Karpas-422 (cell line): ENCODE results near the gene RNF150. TPM values are rescaled to one million over a fixed set of nuclear protein-coding genes. Genes with fewer than 3 reads are reported as not detected.

Experiments used
- DNase-seq: peaks from one replicate; pipeline ENCODE4 v3.0.0-alpha.2; 2015
- H2AFZ ChIP-seq: fragments of 200-600 bp; sonication (generic); 2 replicates; pipeline ENCODE4 v1.6.1; 2014; ENCODE audit warnings: antibody characterized with exemption, low read length, mixed read lengths
- H3K27ac ChIP-seq: fragments of 200-600 bp; sonication (generic); 2 replicates; pipeline ENCODE4 v1.5.1; 2014; ENCODE audit warnings: mild to moderate bottlenecking, low read length, moderate library complexity
- H3K27me3 ChIP-seq: fragments of 200-600 bp; sonication (generic); 2 replicates; pipeline ENCODE4 v1.6.1; 2014; ENCODE audit warnings: low read length, mixed read lengths
- H3K36me3 ChIP-seq: fragments of 200-600 bp; sonication (generic); 2 replicates; pipeline ENCODE4 v1.6.1; 2014; ENCODE audit warnings: low read length, mixed read lengths; ENCODE audit not compliant: insufficient read depth
- H3K4me1 ChIP-seq: fragments of 200-600 bp; sonication (generic); 2 replicates; pipeline ENCODE4 v1.6.1; 2014; ENCODE audit warnings: mild to moderate bottlenecking, low read length, mixed read lengths
- H3K4me2 ChIP-seq: fragments of 200-600 bp; sonication (generic); 2 replicates; pipeline ENCODE4 v1.6.1; 2014; ENCODE audit warnings: low read length, low read depth, mild to moderate bottlenecking; ENCODE audit not compliant: poor library complexity, severe bottlenecking
- H3K4me3 ChIP-seq: fragments of 200-600 bp; sonication (generic); 2 replicates; pipeline ENCODE4 v1.5.1; 2014; ENCODE audit warnings: mild to moderate bottlenecking, antibody characterized with exemption, low read length, mixed read lengths
- H3K79me2 ChIP-seq: fragments of 200-600 bp; sonication (generic); 2 replicates; pipeline ENCODE4 v1.6.1; 2014; ENCODE audit warnings: mild to moderate bottlenecking, low read length, mixed read lengths
- H3K9ac ChIP-seq: fragments of 200-600 bp; sonication (generic); 2 replicates; pipeline ENCODE4 v1.6.0; 2014; ENCODE audit warnings: low read length
- H3K9me2 ChIP-seq: fragments of 200-600 bp; sonication (generic), shearing (Covaris generic); replicated peaks from 2 replicates; pipeline ENCODE4 v1.6.0; 2014; ENCODE audit warnings: mild to moderate bottlenecking, low read length, moderate library complexity; ENCODE audit not compliant: insufficient read depth
- H3K9me3 ChIP-seq: fragments of 300-700, 200-600 bp; sonication (generic); 2 replicates; pipeline ENCODE4 v1.6.1; 2014; ENCODE audit warnings: low read length, mixed read lengths
- H4K20me1 ChIP-seq: fragments of 200-600 bp; sonication (generic); 2 replicates; pipeline ENCODE4 v1.6.1; 2014; ENCODE audit warnings: mild to moderate bottlenecking, antibody characterized with exemption, low read length, low read depth; ENCODE audit not compliant: insufficient read depth
- total RNA-seq: library from RNA; depleted of rRNA; stranded (reverse); fragments of >200 nt; shearing (Covaris generic); gene quantifications from 2 replicates; pipeline ENCODE4 v1.2.3, GENCODE V29; 2014; ENCODE audit warnings: low replicate concordance; rRNA removed

The RNF150 gene
- not detected in 2 replicates for total RNA-seq

GRCh38 chr4:141133146-141133998, at the start of gene RNF150:
TSS of gene RNF150 (minus strand) at chr4:141133469.
- H3K4me3 ChIP-seq = no peak within 1 kb of the TSS
- H3K9ac ChIP-seq = no peak within 1 kb of the TSS
- no peak within 1 kb of the TSS for H3K27ac ChIP-seq
- H3K36me3 ChIP-seq = no peaks in the 10 kb centered on the region
- H3K4me1 ChIP-seq = no peaks in the 10 kb centered on the region
- no peaks in the 10 kb centered on the region for H3K27me3 ChIP-seq
- H3K9me2 ChIP-seq = no peaks in the 10 kb centered on the region
- no peaks in the 10 kb centered on the region for H3K79me2 ChIP-seq
- no peaks in the 10 kb centered on the region for H4K20me1 ChIP-seq
- H3K9me3 ChIP-seq = no peaks in the 10 kb centered on the region
- no peak within 1 kb of the TSS for H3K4me2 ChIP-seq
- peak; percentile 71 for DNase-seq
- no peak within 1 kb of the TSS for H2AFZ ChIP-seq

- H3K27ac ChIP-seq = no peak overlapping the region
- no peak overlapping the region for H2AFZ ChIP-seq
- H3K4me2 ChIP-seq = no peak overlapping the region
- H3K4me3 ChIP-seq = no peak overlapping the region
- no peaks in the 10 kb centered on the region for H3K27me3 ChIP-seq
- no peaks in the 10 kb centered on the region for H3K79me2 ChIP-seq
- no peak for DNase-seq
- no peaks in the 10 kb centered on the region for H3K9me3 ChIP-seq
- no peak overlapping the region for H3K9ac ChIP-seq
- no peaks in the 10 kb centered on the region for H3K4me1 ChIP-seq
- no peaks in the 10 kb centered on the region for H3K9me2 ChIP-seq
- no peaks in the 10 kb centered on the region for H4K20me1 ChIP-seq
- H3K36me3 ChIP-seq = no peaks in the 10 kb centered on the region
These were observed 47.9 kb upstream of the RNF150 start for GRCh38 chr4:141180991-141181761.

- no peak for DNase-seq
- Histone ChIP-seq H4K20me1 (no peaks in the 10 kb centered on the region), H3K4me1 (no peaks in the 10 kb centered on the region), H3K27ac (no peak overlapping the region), H3K9ac (no peak overlapping the region), H2AFZ (no peak overlapping the region), H3K4me2 (no peak overlapping the region), H3K9me2 (no peaks in the 10 kb centered on the region), H3K9me3 (no peaks in the 10 kb centered on the region), H3K4me3 (no peak overlapping the region), H3K79me2 (no peaks in the 10 kb centered on the region), H3K36me3 (no peaks in the 10 kb centered on the region), H3K27me3 (no peaks in the 10 kb centered on the region)
These were observed 46.5 kb upstream of the RNF150 start for GRCh38 chr4:141179474-141180373.

- Histone ChIP-seq H3K4me2 (no peak overlapping the region), H3K4me3 (no peak overlapping the region), H3K27ac (no peak overlapping the region), H3K79me2 (no peaks in the 10 kb centered on the region), H3K9me3 (no peaks in the 10 kb centered on the region), H4K20me1 (no peaks in the 10 kb centered on the region), H3K27me3 (no peaks in the 10 kb centered on the region), H3K36me3 (no peaks in the 10 kb centered on the region), H3K4me1 (no peaks in the 10 kb centered on the region), H3K9ac (no peak overlapping the region), H3K9me2 (no peaks in the 10 kb centered on the region), H2AFZ (no peak overlapping the region)
- DNase-seq = no peak
These were observed 43.9 kb upstream of the RNF150 start for GRCh38 chr4:141177171-141177570.

GRCh38 chr4:141174457-141174856, 41.2 kb upstream of the RNF150 start:
- H3K9ac ChIP-seq = no peak overlapping the region
- H3K27ac ChIP-seq = no peak overlapping the region
- no peaks in the 10 kb centered on the region for H3K79me2 ChIP-seq
- no peaks in the 10 kb centered on the region for H3K9me2 ChIP-seq
- H3K27me3 ChIP-seq = no peaks in the 10 kb centered on the region
- H3K4me3 ChIP-seq = no peak overlapping the region
- no peak overlapping the region for H2AFZ ChIP-seq
- H3K4me1 ChIP-seq = no peaks in the 10 kb centered on the region
- no peaks in the 10 kb centered on the region for H3K36me3 ChIP-seq
- peaks cover 4% of the 10 kb centered on the region; the same call in 1 of the 2 replicates for H3K9me3 ChIP-seq
- no peaks in the 10 kb centered on the region for H4K20me1 ChIP-seq
- DNase-seq = no peak
- no peak overlapping the region for H3K4me2 ChIP-seq

- no peaks in the 10 kb centered on the region for H3K9me2 ChIP-seq
- no peaks in the 10 kb centered on the region for H3K79me2 ChIP-seq
- H3K36me3 ChIP-seq = no peaks in the 10 kb centered on the region
- H3K9me3 ChIP-seq = peaks cover 4% of the 10 kb centered on the region; the same call in 1 of the 2 replicates
- no peak for DNase-seq
- no peak overlapping the region for H2AFZ ChIP-seq
- H4K20me1 ChIP-seq = no peaks in the 10 kb centered on the region
- no peak overlapping the region for H3K9ac ChIP-seq
- no peak overlapping the region for H3K27ac ChIP-seq
- no peak overlapping the region for H3K4me3 ChIP-seq
- H3K27me3 ChIP-seq = no peaks in the 10 kb centered on the region
- H3K4me1 ChIP-seq = no peaks in the 10 kb centered on the region
- no peak overlapping the region for H3K4me2 ChIP-seq
These were observed 37.4 kb upstream of the RNF150 start for GRCh38 chr4:141170671-141171070.

GRCh38 chr4:141169391-141169790, 36.1 kb upstream of the RNF150 start:
- H4K20me1 ChIP-seq = no peaks in the 10 kb centered on the region
- no peaks in the 10 kb centered on the region for H3K36me3 ChIP-seq
- no peaks in the 10 kb centered on the region for H3K79me2 ChIP-seq
- H3K9me3 ChIP-seq = peaks cover 4% of the 10 kb centered on the region; the same call in 1 of the 2 replicates
- H3K9me2 ChIP-seq = no peaks in the 10 kb centered on the region
- H3K4me2 ChIP-seq = no peak overlapping the region
- no peak for DNase-seq
- no peaks in the 10 kb centered on the region for H3K4me1 ChIP-seq
- H3K9ac ChIP-seq = no peak overlapping the region
- H3K4me3 ChIP-seq = no peak overlapping the region
- no peak overlapping the region for H3K27ac ChIP-seq
- no peak overlapping the region for H2AFZ ChIP-seq
- no peaks in the 10 kb centered on the region for H3K27me3 ChIP-seq
